Neutrophil (primary cell): Measurements from ENCODE around the gene PCNX1.
"Not testable (repeated sequence)": the region's sequence is repeated elsewhere in the genome, so short reads cannot be mapped to it uniquely, and the experiment has no call there.

Experiments used
- H3K27ac ChIP-seq: fragments of 200-600 bp; sonication (generic); 2 replicates; pipeline ENCODE4 v1.5.1; 2016; ENCODE audit warnings: mild to moderate bottlenecking, moderate library complexity
- H3K27me3 ChIP-seq: fragments of 200-600 bp; sonication (generic); 2 replicates; pipeline ENCODE4 v1.6.0; 2016; ENCODE audit warnings: mild to moderate bottlenecking
- H3K36me3 ChIP-seq: fragments of 200-600 bp; sonication (generic); 2 replicates; pipeline ENCODE4 v1.5.1; 2017
- H3K4me1 ChIP-seq, 2 experiments: fragments of 200-600 bp in 1 of 2; sonication (generic) in 1 of 2; 1 replicate in 1 of 2; 2 replicates in 1 of 2; pipeline versions ENCODE4 v1.5.1 to v1.6.1; 2013 to 2016; ENCODE audit warnings: low read depth in 1 of 2, low read length in 1 of 2, mild to moderate bottlenecking in 1 of 2, moderate library complexity in 1 of 2; ENCODE audit not compliant: control insufficient read depth in 1 of 2, insufficient read depth in 1 of 2
- H3K4me3 ChIP-seq, 2 experiments: fragments of 200-600 bp in 1 of 2; sonication (generic) in 1 of 2; 1 replicate in 1 of 2; 2 replicates in 1 of 2; pipeline ENCODE4 v1.5.1; 2013 to 2016; ENCODE audit warnings: low read depth in 1 of 2, low read length in 1 of 2, mild to moderate bottlenecking in 1 of 2, moderate library complexity in 1 of 2
- H3K9me3 ChIP-seq: fragments of 200-600 bp; sonication (generic); 2 replicates; pipeline ENCODE4 v1.5.1; 2016
- TF ChIP-seq, protein P1 (sequence below): fragments of 200-600 bp; sonication (generic); IDR thresholded peaks from 2 replicates; pipeline ENCODE4 v1.5.1; 2016; ENCODE audit warnings: antibody characterized with exemption

PCNX1 gene

DNA sequence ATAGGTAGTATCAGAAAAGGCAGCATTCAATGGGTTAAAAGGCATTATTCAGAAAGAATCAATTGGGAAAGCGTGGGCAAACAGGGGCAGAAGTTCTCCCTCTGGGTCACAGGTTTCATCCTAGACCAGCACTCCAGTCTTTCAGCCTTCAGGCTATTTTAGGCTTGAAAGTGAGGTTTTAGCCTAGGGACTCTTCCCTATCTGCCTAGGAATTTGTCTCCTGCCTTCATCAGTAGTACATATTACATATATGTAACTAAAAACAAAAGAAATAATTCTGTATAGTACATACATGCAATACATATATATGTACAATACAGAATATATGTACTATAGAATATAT, 34.6 kb upstream of the PCNX1 start:
- Histone ChIP-seq H3K36me3 (no peaks in the 10 kb centered on the region), H3K4me3 (no peak overlapping the region), H3K27ac (no peak overlapping the region), H3K27me3 (no peaks in the 10 kb centered on the region), H3K9me3 (no peaks in the 10 kb centered on the region), H3K4me1 (peaks cover 0 to 4% of the 10 kb centered on the region in 2 experiments)
- TF ChIP-seq, protein P1, sequence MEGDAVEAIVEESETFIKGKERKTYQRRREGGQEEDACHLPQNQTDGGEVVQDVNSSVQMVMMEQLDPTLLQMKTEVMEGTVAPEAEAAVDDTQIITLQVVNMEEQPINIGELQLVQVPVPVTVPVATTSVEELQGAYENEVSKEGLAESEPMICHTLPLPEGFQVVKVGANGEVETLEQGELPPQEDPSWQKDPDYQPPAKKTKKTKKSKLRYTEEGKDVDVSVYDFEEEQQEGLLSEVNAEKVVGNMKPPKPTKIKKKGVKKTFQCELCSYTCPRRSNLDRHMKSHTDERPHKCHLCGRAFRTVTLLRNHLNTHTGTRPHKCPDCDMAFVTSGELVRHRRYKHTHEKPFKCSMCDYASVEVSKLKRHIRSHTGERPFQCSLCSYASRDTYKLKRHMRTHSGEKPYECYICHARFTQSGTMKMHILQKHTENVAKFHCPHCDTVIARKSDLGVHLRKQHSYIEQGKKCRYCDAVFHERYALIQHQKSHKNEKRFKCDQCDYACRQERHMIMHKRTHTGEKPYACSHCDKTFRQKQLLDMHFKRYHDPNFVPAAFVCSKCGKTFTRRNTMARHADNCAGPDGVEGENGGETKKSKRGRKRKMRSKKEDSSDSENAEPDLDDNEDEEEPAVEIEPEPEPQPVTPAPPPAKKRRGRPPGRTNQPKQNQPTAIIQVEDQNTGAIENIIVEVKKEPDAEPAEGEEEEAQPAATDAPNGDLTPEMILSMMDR, result no peak

DNA sequence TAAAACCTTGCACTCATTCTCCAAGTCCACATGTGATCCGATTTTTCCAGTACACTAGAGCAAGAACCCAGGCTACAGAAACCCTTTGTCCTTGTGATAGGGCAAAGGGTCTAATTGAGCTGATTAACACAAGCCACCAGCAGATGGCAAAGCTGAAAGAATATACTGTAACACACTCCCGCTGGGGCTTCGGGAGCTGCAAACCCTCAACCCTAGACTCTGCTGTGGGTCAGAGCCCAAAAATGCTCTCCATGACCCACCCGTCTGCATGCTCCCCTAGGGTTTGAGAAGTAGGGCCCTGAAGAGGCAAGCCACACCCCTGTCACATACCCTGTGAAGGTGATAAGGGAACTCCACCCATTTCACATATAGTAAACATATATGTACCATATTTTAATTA, 33.6 kb upstream of the PCNX1 start:
- Histone ChIP-seq H3K27me3 (no peaks in the 10 kb centered on the region), H3K9me3 (no peaks in the 10 kb centered on the region), H3K4me1 (peaks cover 3 to 6% of the 10 kb centered on the region in 2 experiments), H3K4me3 (no peak overlapping the region), H3K27ac (no peak overlapping the region), H3K36me3 (no peaks in the 10 kb centered on the region)
- TF ChIP-seq, protein P1, result peak; percentile 20

DNA sequence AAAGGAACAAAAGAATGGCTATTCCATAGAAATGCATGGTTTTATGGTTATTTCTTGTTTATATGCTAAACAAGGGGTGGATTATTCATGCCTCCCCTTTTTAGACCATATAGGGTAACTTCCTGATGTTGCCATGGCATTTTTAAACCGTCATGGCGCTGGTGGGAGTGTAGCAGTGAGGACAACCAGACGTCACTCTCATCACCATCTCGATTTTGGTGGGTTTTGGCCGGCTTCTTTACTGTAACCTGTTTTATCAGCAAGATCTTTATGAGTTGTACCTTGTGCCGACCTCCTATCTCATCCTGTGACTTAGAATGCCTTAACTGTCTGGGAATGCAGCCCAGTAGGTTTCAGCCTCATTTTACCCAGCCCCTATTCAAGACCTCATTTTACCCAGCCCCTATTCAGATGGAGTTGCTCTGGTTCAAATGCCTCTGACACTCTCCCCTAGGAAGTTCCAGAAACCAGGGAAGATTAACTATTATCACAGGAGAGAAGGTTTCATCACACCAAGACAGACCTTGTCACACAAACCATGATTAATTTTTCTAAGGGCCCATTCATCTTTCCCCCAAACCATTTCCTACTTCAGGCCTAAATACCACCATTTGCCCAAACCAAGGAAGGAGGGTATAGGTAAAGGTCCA, 31.3 kb upstream of the PCNX1 start:
- H3K4me3 ChIP-seq, H3K27me3 ChIP-seq, H3K9me3 ChIP-seq, H3K27ac ChIP-seq, H3K36me3 ChIP-seq: not testable (repeated sequence)
- H3K4me1 ChIP-seq, result peaks cover 26 to 29% of the 10 kb centered on the region in 2 experiments

DNA sequence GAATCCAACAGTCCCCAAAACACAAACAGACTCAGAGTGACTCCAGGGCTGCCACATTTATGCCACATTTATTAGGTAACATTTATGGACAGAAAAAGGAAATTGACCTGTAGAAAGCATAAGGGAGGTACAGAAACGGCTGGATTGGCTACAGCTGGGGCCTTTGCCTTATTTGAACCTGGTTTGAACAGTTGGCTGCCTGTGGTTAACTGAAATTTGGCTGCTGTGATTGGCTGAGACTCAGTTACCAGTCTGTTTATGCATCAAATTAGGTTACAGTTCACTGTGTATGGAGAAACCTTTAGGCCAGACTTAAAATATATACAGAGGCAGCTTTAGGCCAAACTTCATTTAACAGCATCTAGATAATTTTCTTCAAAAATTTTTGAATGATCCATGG, 27.8 kb upstream of the PCNX1 start:
- TF ChIP-seq, protein P1, result no peak
- no peaks in the 10 kb centered on the region for H3K9me3 ChIP-seq
- peaks cover 59 to 61% of the 10 kb centered on the region in 2 experiments for H3K4me1 ChIP-seq
- H3K36me3 ChIP-seq, result no peaks in the 10 kb centered on the region
- no peak overlapping the region for H3K4me3 ChIP-seq
- no peaks in the 10 kb centered on the region for H3K27me3 ChIP-seq
- peak overlapping the region; percentile 99 for H3K27ac ChIP-seq

DNA sequence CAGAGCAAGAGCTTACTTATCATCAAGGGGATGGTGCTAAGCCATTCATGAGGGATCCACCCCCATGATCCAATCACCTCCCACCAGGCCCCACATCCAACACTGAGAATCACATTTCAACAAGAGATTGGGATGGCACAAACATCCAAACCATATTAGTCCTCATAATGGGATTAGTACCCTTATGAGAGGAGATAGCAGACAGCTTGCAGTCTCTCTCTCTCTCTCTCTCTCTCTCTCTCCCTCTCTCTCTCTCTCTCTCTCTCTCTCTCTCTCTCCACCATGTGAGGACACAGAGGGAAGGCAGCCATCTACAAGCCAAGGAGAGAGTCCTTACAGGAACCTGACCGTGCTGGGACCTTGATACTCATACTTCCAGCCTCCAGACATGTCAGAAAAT, 26.4 kb upstream of the PCNX1 start:
- not testable (repeated sequence) for H3K27me3 ChIP-seq, H3K9me3 ChIP-seq, H3K36me3 ChIP-seq, H3K4me3 ChIP-seq
- Histone ChIP-seq H3K27ac (peak overlapping the region; percentile 99), H3K4me1 (peaks cover 73 to 75% of the 10 kb centered on the region in 2 experiments)

DNA sequence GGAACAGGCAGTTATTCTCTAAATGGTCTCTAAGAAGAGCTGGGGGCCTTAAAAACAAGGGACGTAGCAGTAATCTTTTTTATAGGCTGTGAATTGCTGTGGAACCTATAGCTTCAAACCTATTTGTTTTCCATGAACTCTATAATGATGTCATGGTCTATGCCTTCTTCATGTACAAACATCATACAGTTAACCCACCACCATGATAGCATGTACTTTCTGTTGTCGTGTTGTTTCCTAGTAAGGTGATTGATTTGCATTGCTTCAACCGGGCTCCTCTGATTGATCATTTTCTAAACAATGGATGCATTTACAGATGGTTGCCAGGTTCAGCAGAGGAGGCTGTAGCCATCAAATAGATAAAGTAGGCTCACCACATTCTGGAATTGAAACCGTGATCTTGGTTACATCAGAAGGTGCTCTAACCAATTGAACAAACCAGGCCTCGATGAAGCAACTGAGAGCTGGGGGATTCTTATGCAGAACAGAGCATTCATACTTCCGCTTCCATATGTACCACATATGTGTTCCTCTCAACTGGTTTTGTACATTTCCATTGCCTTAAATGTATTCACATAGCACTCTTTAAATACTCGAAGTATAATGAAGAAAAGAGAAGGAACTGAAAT, 25.6 kb upstream of the PCNX1 start:
- no peaks in the 10 kb centered on the region for H3K9me3 ChIP-seq
- no peaks in the 10 kb centered on the region for H3K27me3 ChIP-seq
- TF ChIP-seq, protein P1, result no peak
- H3K27ac ChIP-seq, result peak overlapping the region; percentile 99
- peak overlapping the region; percentile 43 to 53 for H3K4me3 ChIP-seq
- H3K36me3 ChIP-seq, result no peaks in the 10 kb centered on the region
- H3K4me1 ChIP-seq, result peaks cover 81 to 83% of the 10 kb centered on the region in 2 experiments
